AG09319 (cell line): ENCODE measurements around the gene CFAP68.

ENCODE experiments used
- DNase-seq: peaks from one replicate; pipeline ENCODE4 v3.0.0-alpha.2; 2010; ENCODE audit warnings: low read depth; ENCODE audit errors: extremely low read depth
- CTCF ChIP-seq: IDR thresholded peaks from 2 replicates; pipeline ENCODE4 v1.5.1; 2011; ENCODE audit warnings: low read depth, mild to moderate bottlenecking, inconsistent platforms, low read length, moderate library complexity

Gene CFAP68

GRCh38 chr11:111911563-111912401 lies 32.4 kb downstream of the CFAP68 start, which contains the start of gene CRYAB:
Gene CRYAB, minus strand, starts transcription at chr11:111911770. Its CDS starts 46 bp downstream, at chr11:111911724.
- TF ChIP-seq CTCF = no peak
- peak; percentile 72 for DNase-seq

- no peak for TF ChIP-seq CTCF
- DNase-seq = no peak
Measured at GRCh38 chr11:111912535-111912934, 33.2 kb downstream of the CFAP68 start, which contains the start of gene HSPB2. Gene HSPB2, plus strand, starts transcription at chr11:111912734. Its CDS starts 96 bp downstream, at chr11:111912830.

- no peak for TF ChIP-seq CTCF
Measured at GRCh38 chr11:111913031-111913861, 33.9 kb downstream of the CFAP68 start.

GRCh38 chr11:111913997-111914396 lies 34.7 kb downstream of the CFAP68 start:
- peak; percentile 43 for DNase-seq
- no peak for TF ChIP-seq CTCF

More at GRCh38 chr11:111913031-111913861, 33.9 kb downstream of the CFAP68 start:
- no peak for DNase-seq

- no peak for TF ChIP-seq CTCF
- DNase-seq = no peak
Measured at GRCh38 chr11:111916768-111917167, 37.4 kb downstream of the CFAP68 start.

- no peak for DNase-seq
- no peak for TF ChIP-seq CTCF
Measured at GRCh38 chr11:111917312-111917711, 38.0 kb downstream of the CFAP68 start.
